GM23338 (cell line): ENCODE measurements around the gene GOLGA7B.

Experiments
- CREB1 ChIP-seq: fragments of 250-450 bp; sonication (Bioruptor Pico); IDR thresholded peaks from 2 replicates; pipeline ENCODE4 v1.5.0; 2020; ENCODE audit warnings: low read depth, mild to moderate bottlenecking, moderate library complexity
- CTCF ChIP-seq, 2 experiments: fragments of 200-600 bp in 1 of 2; sonication (generic) in 1 of 2; conservative IDR thresholded peaks; 2 replicates each; pipeline versions ENCODE4 v1.5.1 to v1.6.1; 2016 to 2017; ENCODE audit warnings: antibody characterized with exemption in 2 of 2, low read depth in 2 of 2, mild to moderate bottlenecking in 2 of 2, moderate library complexity in 1 of 2
- EZH2 ChIP-seq: fragments of 200-600 bp; sonication (generic); IDR thresholded peaks from one replicate; pipeline ENCODE4 v1.8.0; 2017; ENCODE audit warnings: antibody characterized with exemption, mild to moderate bottlenecking, low read depth; ENCODE audit not compliant: unreplicated experiment
- EZH2phosphoT487 ChIP-seq: fragments of 200-600 bp; sonication (generic); IDR thresholded peaks from one replicate; pipeline ENCODE4 v1.8.1; 2018; ENCODE audit warnings: antibody characterized with exemption; ENCODE audit not compliant: unreplicated experiment
- JUNB ChIP-seq: IDR thresholded peaks from one replicate; pipeline ENCODE4 v1.6.1; 2016; ENCODE audit warnings: antibody characterized with exemption; ENCODE audit not compliant: unreplicated experiment
- NANOG ChIP-seq: IDR thresholded peaks from 2 replicates; pipeline ENCODE4 v1.6.1; 2016; ENCODE audit warnings: antibody characterized with exemption, borderline replicate concordance
- POLR2AphosphoS5 ChIP-seq: IDR thresholded peaks from 2 replicates; pipeline ENCODE4 v1.6.1; 2016; ENCODE audit warnings: antibody characterized with exemption, low read depth
- REST ChIP-seq: IDR thresholded peaks from one replicate; pipeline ENCODE4 v1.6.1; 2018; ENCODE audit warnings: antibody characterized with exemption; ENCODE audit not compliant: unreplicated experiment
- STAT1 ChIP-seq: IDR thresholded peaks from one replicate; pipeline ENCODE4 v1.6.1; 2016; ENCODE audit warnings: antibody characterized with exemption; ENCODE audit not compliant: unreplicated experiment
- ZNF462 ChIP-seq: fragments of 250-450 bp; sonication (Bioruptor Pico); IDR thresholded peaks from 2 replicates; pipeline ENCODE4 v1.5.0; 2020; ENCODE audit warnings: mild to moderate bottlenecking, moderate library complexity

GRCh38 chr10:97874332-97874731 lies 24.7 kb downstream of the GOLGA7B start:
- TF ChIP-seq REST, result no peak
- no peak for TF ChIP-seq CTCF (conservative IDR thresholded peaks at IDR 0.05; ENCODE audit: low read depth in 2 of 2)
- TF ChIP-seq EZH2, result no peak
- TF ChIP-seq CREB1 (CRISPR knock-in tag), result no peak
- no peak for TF ChIP-seq POLR2AphosphoS5
- no peak for TF ChIP-seq JUNB
- TF ChIP-seq NANOG, result no peak
- no peak for TF ChIP-seq ZNF462 (CRISPR knock-in tag)
- TF ChIP-seq EZH2phosphoT487, result no peak
- no peak for TF ChIP-seq STAT1
